RWPE1 (cell line): Measurements from ENCODE around the gene CUX1.
A peak's percentile ranks its signal among the peaks of the same experiment; 100 is the strongest.

Experiments used
- CTCF ChIA-PET: fragments of 350-600 bp; sonication (Branson Sonifier 250); formaldehyde crosslinking; extraction: SDS; loops from one replicate; lab custom pipeline; 2021; lab: Yijun Ruan, JAX
- POLR2A ChIA-PET: fragments of 400-600 bp; formaldehyde crosslinking; extraction: SDS; loops from one replicate; lab custom pipeline; 2020; ENCODE audit warnings: antibody characterized with exemption; ENCODE audit not compliant: low non-redundant PET; lab: Yijun Ruan, JAX
- DNase-seq: peaks from one replicate; pipeline ENCODE4 v3.0.0; 2012; ENCODE audit warnings: low spot score
- H3K27ac ChIP-seq: fragments of 450-650 bp; 2 replicates; pipeline ENCODE4 v1.5.1; 2017
- TF ChIP-seq, protein P1 (sequence below): fragments of 450-650 bp; conservative IDR thresholded peaks from 2 replicates; pipeline ENCODE4 v1.5.1; 2017; ENCODE audit warnings: low read depth, mild to moderate bottlenecking

CUX1 gene

DNA sequence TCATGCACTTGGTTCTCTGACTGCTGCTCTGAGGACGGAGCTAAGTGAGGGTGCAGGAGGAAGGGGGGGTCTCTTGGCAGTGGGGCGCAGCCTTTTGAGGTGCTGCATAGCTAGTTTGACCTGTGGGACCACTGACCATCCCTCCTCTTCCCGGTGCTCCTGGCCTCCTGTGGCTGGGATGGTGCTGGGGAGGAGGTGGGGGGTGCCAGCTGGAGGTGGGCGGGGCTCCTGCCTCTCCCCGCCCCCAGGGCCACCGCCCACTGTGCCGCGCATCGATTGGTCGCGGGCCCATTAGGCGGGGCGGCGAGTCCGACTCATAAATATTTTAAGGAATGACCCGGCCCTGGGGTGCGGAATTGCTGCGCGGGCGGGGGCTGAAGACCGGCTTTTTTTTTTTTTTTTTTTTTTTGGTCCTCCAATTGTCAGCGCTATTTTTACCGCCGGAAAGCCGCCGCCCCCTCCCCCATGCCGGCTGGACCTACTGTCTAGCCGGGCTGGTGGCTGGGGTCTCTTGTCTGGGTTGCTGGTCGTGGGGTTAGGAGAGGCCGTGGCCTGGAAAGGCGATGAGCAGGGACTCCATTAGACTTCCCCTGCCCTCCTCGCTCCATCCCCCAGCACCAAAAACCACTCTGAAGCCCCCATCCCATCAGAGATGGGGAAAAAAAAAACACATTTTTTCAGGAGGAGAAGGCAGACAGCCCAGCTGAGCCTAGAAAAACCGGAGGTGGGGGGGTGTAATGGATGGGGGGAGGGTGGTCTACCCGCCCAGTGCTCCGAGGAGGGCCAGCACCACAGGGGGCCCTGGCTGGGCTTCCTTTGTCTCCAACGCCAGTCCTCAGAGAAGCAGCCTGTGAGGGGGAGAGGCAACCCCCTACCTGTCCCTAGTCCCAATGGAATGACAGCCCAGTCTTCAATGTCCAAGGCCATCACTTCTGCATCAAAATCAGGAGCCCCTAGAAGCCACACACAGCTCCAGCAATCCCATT, 475.7 kb downstream of the CUX1 start:
- TF ChIP-seq, protein P1, sequence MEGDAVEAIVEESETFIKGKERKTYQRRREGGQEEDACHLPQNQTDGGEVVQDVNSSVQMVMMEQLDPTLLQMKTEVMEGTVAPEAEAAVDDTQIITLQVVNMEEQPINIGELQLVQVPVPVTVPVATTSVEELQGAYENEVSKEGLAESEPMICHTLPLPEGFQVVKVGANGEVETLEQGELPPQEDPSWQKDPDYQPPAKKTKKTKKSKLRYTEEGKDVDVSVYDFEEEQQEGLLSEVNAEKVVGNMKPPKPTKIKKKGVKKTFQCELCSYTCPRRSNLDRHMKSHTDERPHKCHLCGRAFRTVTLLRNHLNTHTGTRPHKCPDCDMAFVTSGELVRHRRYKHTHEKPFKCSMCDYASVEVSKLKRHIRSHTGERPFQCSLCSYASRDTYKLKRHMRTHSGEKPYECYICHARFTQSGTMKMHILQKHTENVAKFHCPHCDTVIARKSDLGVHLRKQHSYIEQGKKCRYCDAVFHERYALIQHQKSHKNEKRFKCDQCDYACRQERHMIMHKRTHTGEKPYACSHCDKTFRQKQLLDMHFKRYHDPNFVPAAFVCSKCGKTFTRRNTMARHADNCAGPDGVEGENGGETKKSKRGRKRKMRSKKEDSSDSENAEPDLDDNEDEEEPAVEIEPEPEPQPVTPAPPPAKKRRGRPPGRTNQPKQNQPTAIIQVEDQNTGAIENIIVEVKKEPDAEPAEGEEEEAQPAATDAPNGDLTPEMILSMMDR = no peak
- DNase-seq = no peak
- POLR2A ChIA-PET = interaction anchor here (0.6 kb wide), 1 partner anchor 172 kb away, joined by 5 read pairs; no protein-coding TSS in a partner anchor
- CTCF ChIA-PET = interaction anchor here (0.7 kb wide), 1 partner anchor 946 kb away, joined by 3 read pairs; no protein-coding TSS in a partner anchor
- H3K27ac ChIP-seq = no peak overlapping the region

DNA sequence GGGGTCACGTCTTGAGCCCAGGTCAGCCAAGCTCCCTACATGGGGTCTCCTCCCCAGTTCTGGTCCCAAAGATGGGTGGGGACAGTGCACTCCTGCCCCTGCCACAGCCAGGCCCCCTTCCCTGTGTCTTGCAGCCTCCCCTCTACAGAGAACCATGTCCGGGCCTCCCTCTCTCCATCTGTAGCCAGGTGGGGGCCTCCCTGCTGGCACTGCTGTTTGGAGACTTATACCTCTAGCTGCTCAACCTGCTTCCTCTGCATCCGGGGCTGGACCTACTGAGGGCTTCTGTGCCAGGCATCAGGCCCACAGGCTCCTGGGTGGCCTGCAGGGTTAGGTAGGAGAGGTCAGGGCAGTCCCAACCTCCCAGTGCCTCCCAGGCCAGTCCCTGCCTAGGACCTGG, 477.2 kb downstream of the CUX1 start:
- TF ChIP-seq, protein P1 = no peak
- ChIA-PET CTCF (interaction anchor here (0.6 kb wide), 1 partner anchor 148 kb away, joined by 3 read pairs; no protein-coding TSS in a partner anchor), POLR2A (no interaction called here)
- no peak overlapping the region for H3K27ac ChIP-seq
- DNase-seq = no peak

DNA sequence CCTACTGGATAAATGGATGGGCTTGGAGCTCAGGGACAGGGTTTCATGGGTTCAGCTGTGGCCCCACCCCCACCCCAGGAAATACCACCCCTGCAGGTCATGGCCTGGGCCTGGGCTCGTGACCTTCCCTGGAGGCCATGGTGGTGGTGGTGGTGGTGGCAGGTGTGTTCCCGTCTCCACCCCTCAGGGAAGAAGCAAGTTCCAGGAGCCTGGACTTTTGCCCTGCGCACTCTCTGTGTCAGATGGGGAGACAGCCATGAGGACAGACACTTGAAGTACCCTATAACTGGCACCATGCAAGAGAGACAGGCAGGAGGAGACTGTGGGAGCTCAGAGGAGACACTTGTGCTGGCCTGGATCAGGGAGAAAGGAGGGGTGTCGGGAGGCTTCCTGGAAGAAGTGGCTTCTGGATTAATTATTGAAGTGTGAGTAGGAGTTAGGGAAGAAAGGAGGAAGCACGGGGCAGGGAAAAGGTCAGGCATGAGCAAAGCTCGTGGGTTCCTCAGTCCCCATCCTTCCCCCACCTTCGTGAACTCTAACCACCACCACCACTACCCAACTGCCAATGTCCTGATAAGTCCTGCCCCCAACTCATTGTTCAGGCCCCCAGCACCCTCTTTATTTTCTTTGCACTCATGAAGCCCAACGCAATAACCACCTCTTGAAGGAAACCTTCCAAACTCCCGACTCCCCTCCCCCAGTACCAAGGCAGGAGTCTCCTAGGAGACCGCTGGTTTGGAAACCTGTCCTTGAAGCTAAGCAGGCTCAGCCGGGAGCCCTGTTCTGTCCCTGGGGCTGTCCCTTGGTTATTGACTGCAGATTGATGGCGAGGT, 478.1 kb downstream of the CUX1 start:
- DNase-seq = no peak
- ChIA-PET POLR2A (no interaction called here), CTCF (no interaction called here)
- no peak overlapping the region for H3K27ac ChIP-seq
- TF ChIP-seq, protein P1 = no peak

DNA sequence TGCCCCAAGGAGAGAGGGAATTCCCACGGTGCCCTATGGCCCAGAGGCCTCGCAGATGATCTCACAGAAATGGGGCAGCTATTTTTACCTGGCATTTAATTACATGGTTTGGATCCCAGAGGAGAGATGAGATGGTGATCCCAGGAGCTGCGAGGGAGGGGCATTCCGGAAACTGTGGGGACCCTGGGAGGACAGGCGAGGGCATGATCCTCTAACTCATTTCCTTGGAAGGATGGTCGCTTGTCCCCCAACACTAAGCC, 478.7 kb downstream of the CUX1 start:
- ChIA-PET CTCF (no interaction called here), POLR2A (no interaction called here)
- TF ChIP-seq, protein P1 = no peak
- DNase-seq = no peak
- H3K27ac ChIP-seq = peak overlapping the region; percentile 11; the same call in 1 of the 2 replicates

DNA sequence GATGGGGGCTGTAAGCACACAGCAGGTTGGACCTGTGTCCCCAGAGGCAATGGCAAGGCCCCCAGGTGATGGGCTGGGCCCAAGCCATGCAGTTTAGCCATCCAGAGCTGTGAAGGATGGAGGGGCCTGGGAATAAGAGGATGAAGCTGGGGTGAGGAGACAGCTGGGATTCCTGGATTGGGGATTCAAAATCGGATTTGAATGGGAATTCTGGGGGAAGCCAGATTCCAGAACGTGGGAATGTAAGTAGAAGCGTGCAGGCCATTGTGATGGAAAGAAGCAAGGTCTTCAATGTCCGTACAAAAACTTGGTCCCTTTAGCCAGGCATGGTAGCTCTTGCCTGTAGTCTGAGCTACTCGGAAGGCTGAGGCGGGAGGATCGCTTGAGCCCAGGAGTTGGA, 479.1 kb downstream of the CUX1 start:
- ChIA-PET POLR2A (no interaction called here), CTCF (no interaction called here)

More for the DNA sequence above, 479.1 kb downstream of the CUX1 start:
- H3K27ac ChIP-seq = peak overlapping the region; percentile 11; the same call in 1 of the 2 replicates
- TF ChIP-seq, protein P1 = no peak
- no peak for DNase-seq
